K562 (cell line): ENCODE data around the gene ODAD3.

Source experiments
- ATF2 ChIP-seq: sonication (generic); formaldehyde crosslinking; IDR thresholded peaks from 2 replicates; pipeline ENCODE4 v1.8.1; 2022; ENCODE audit warnings: missing genetic modification reagents
- ATF4 ChIP-seq: fragments of 450-650 bp; formaldehyde crosslinking; IDR thresholded peaks from 2 replicates; pipeline ENCODE4 v1.4.0; 2022; ENCODE audit warnings: mild to moderate bottlenecking, moderate library complexity
- ATF6 ChIP-seq: sonication (generic); formaldehyde crosslinking; IDR thresholded peaks from 2 replicates; pipeline ENCODE4 v1.4.0; 2020; ENCODE audit warnings: mild to moderate bottlenecking, missing genetic modification reagents
- CTCF ChIP-seq, 3 experiments: IDR thresholded peaks in 2 of 3; conservative IDR thresholded peaks in 1 of 3; 2 replicates each; pipeline ENCODE4 v1.5.1; 2011 to 2012; ENCODE audit warnings: low read length in 3 of 3, mild to moderate bottlenecking in 3 of 3, control low read depth in 2 of 3, improper control_type of control experiment in 1 of 3, inconsistent platforms in 1 of 3, low read depth in 1 of 3, mixed read lengths in 1 of 3, moderate library complexity in 1 of 3; ENCODE audit not compliant: insufficient read depth in 2 of 3
- NCOA1 ChIP-seq: fragments of 450-650 bp; IDR thresholded peaks from 2 replicates; pipeline ENCODE4 v1.6.1; 2016; ENCODE audit warnings: low read depth
- POLR2AphosphoS2 ChIP-seq: IDR thresholded peaks from 2 replicates; pipeline ENCODE4 v1.6.1; 2012; ENCODE audit warnings: low read length, improper control_type of control experiment
- ZFP30 ChIP-seq: fragments of 250-450 bp; sonication (Bioruptor Pico); IDR thresholded peaks from 2 replicates; pipeline ENCODE4 v1.8.0; 2022; ENCODE audit warnings: moderate library complexity, mild to moderate bottlenecking, inconsistent platforms, borderline replicate concordance

GRCh38 chr19:11404588-11405222 lies 30.2 kb downstream of the ODAD3 start:
- no peak for TF ChIP-seq POLR2AphosphoS2
- TF ChIP-seq CTCF (IDR thresholded peaks at IDR 0.05 in 2 of 3, conservative IDR thresholded peaks at IDR 0.05 in 1 of 3; ENCODE audit: insufficient read depth in 2 of 3, low read depth in 1 of 3, low read length in 3 of 3): no peak
- no peak for TF ChIP-seq ATF4 (CRISPR knock-in tag)
- TF ChIP-seq ATF6 (CRISPR knock-in tag): no peak
- no peak for TF ChIP-seq NCOA1
- TF ChIP-seq ZFP30 (CRISPR knock-in tag): no peak
- TF ChIP-seq ATF2 (CRISPR knock-in tag): no peak
